Measurements from ENCODE around the gene SLC22A23.

DNA sequence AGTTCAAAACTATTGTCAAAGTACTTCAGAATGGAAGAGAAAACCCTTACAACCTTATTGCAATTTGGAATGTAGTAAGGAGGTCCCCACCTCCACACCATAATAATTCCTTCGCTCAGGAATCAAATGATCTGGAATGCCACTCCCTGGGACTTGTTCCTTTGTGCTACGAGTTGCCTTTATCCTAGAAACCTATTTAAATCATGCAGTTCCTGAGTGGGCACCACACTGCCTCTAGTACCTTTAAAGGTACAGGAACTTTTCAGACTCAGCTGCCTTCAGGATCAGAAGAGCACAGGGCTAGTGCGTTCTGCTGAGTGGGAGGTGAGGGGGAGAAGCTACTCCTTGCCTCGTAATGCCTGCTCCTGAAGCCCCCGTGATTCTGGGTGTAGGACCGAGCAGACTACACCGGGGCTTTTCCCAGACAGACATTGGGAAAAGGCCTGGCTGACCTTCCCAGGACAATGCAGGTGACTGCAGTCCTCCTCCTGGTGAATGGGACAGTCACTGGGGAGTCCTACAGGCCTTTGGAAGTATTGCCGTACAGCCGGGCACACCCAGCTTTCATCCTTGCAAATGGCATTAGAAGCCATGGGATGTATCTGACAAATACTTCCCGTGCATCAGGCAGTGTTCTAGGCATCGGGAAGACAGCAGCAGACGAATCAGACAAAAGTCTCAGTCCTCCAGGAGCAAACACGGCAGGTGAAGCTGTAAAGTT is 217.6 kb downstream of the SLC22A23 start:
- TF ChIP-seq, protein P1, sequence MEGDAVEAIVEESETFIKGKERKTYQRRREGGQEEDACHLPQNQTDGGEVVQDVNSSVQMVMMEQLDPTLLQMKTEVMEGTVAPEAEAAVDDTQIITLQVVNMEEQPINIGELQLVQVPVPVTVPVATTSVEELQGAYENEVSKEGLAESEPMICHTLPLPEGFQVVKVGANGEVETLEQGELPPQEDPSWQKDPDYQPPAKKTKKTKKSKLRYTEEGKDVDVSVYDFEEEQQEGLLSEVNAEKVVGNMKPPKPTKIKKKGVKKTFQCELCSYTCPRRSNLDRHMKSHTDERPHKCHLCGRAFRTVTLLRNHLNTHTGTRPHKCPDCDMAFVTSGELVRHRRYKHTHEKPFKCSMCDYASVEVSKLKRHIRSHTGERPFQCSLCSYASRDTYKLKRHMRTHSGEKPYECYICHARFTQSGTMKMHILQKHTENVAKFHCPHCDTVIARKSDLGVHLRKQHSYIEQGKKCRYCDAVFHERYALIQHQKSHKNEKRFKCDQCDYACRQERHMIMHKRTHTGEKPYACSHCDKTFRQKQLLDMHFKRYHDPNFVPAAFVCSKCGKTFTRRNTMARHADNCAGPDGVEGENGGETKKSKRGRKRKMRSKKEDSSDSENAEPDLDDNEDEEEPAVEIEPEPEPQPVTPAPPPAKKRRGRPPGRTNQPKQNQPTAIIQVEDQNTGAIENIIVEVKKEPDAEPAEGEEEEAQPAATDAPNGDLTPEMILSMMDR (IDR thresholded peaks at IDR 0.05; ENCODE audit: insufficient read depth, low read depth, low read length), result no peak
- no peak for TF ChIP-seq EZH2 (IDR thresholded peaks at IDR 0.05; ENCODE audit: insufficient read depth, low read length)
